NCI-H2196 (cell line): ENCODE results near the gene LRPAP1.
A peak's percentile ranks its signal among the peaks of the same experiment; 100 is the strongest.

Source experiments
- DNase-seq: peaks from one replicate; lab custom pipeline; 2025; ENCODE audit not compliant: unreplicated experiment; lab: John Stamatoyannopoulos, UW

Gene LRPAP1

GRCh38 chr4:3486541-3487540 lies 45.4 kb downstream of the LRPAP1 start:
- no peak for DNase-seq

- DNase-seq = no peak
Observed at GRCh38 chr4:3485886-3486540, 46.2 kb downstream of the LRPAP1 start.

- DNase-seq = no peak
Observed at GRCh38 chr4:3485011-3485791, 47.0 kb downstream of the LRPAP1 start.

- DNase-seq = peak; percentile 49
Observed at GRCh38 chr4:3484057-3484973, 47.9 kb downstream of the LRPAP1 start.

- no peak for DNase-seq
Observed at GRCh38 chr4:3483471-3483921, 48.7 kb downstream of the LRPAP1 start.

GRCh38 chr4:3482707-3483106 lies 49.5 kb downstream of the LRPAP1 start:
- no peak for DNase-seq

- no peak for DNase-seq
Observed at GRCh38 chr4:3481783-3482393, 50.3 kb downstream of the LRPAP1 start.

GRCh38 chr4:3481113-3481531 lies 51.1 kb downstream of the LRPAP1 start:
- no peak for DNase-seq

- DNase-seq = peak; percentile 76
Observed at GRCh38 chr4:3480528-3481112, 51.6 kb downstream of the LRPAP1 start.

GRCh38 chr4:3479358-3480101 lies 52.7 kb downstream of the LRPAP1 start:
- no peak for DNase-seq

GRCh38 chr4:3478446-3479357 lies 53.5 kb downstream of the LRPAP1 start:
- no peak for DNase-seq

GRCh38 chr4:3477750-3478430 lies 54.3 kb downstream of the LRPAP1 start:
- no peak for DNase-seq

GRCh38 chr4:3476936-3477749 lies 55.1 kb downstream of the LRPAP1 start:
- DNase-seq = no peak

- DNase-seq = no peak
Observed at GRCh38 chr4:3476341-3476747, 55.9 kb downstream of the LRPAP1 start.

GRCh38 chr4:3475713-3476260 lies 56.4 kb downstream of the LRPAP1 start:
- DNase-seq = no peak
